ENCODE results near the gene OCEL1.

OCEL1 gene

DNA sequence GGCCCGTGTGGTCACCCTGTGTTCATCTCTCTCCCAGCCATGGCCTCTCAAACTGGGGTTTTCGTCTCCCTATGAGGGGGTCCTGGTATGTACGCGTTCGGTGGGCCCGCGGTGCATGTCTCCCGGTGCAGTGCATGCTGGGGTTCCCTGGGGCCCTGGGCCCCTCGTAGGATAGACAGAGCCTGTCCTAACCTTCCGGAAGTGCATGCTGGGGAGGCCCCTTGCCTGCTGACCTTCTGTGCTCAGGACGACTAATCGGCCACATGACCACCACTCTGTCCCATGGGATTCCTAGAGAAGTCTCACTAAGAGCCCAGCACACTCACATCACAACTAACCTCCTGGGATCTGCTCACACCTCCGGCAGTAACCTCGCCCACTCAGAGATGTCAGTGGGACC, 15.7 kb upstream of the OCEL1 start:
- H3K79me1 ChIP-seq (replicated peaks; ENCODE audit: low read length, poor library complexity, severe bottlenecking): peaks cover 16% of the 10 kb centered on the region
- DNase-seq: peak; percentile 40
- no peak overlapping the region for H3K4me3 ChIP-seq (ENCODE audit: insufficient read depth in 1 of 2, low read depth in 1 of 2, low read length in 2 of 2)
- H3K4ac ChIP-seq (ENCODE audit: low read depth in 1 of 2, low read length in 2 of 2): no peak overlapping the region
- H2BK15ac ChIP-seq (ENCODE audit: low read depth, poor library complexity, severe bottlenecking): no peak overlapping the region
- no peak overlapping the region for H2AFZ ChIP-seq (ENCODE audit: low read depth, low read length)
- no peaks in the 10 kb centered on the region for H3K9me3 ChIP-seq (ENCODE audit: control insufficient read depth, low read length)
- peak overlapping the region; percentile 12 for H4K91ac ChIP-seq (ENCODE audit: low read length)
- H3K36me3 ChIP-seq (ENCODE audit: control insufficient read depth in 1 of 2, insufficient read depth in 2 of 2, low read depth in 1 of 2, low read length in 2 of 2): peaks cover 69 to 74% of the 10 kb centered on the region in 2 experiments
- H2AK5ac ChIP-seq (ENCODE audit: low read length, severe bottlenecking): no peak overlapping the region
- H3K18ac ChIP-seq (ENCODE audit: low read depth in 1 of 2, low read length in 2 of 2): no peak overlapping the region
- no peak overlapping the region for H3K4me2 ChIP-seq (ENCODE audit: low read length, poor library complexity, severe bottlenecking)
- H3K14ac ChIP-seq (ENCODE audit: low read length in 2 of 2): no peak overlapping the region
- H2BK120ac ChIP-seq (ENCODE audit: low read depth, low read length): no peak overlapping the region
- peaks cover 13% of the 10 kb centered on the region for H3K4me1 ChIP-seq (ENCODE audit: control insufficient read depth, insufficient read depth, low read depth, low read length)
- no peak overlapping the region for H3K27ac ChIP-seq (ENCODE audit: low read length, poor library complexity, severe bottlenecking)
- no peak overlapping the region for H2BK12ac ChIP-seq (ENCODE audit: low read length in 2 of 2)
- peak overlapping the region; percentile 36 for H3K9ac ChIP-seq (ENCODE audit: low read length)
- no peak overlapping the region for H4K8ac ChIP-seq (ENCODE audit: low read length)
- H2BK5ac ChIP-seq (ENCODE audit: low read depth, low read length, poor library complexity, severe bottlenecking): no peak overlapping the region
- 90% methylated on average over 13 of the region's 14 CpGs for WGBS
- H3K27me3 ChIP-seq (ENCODE audit: control insufficient read depth in 1 of 2, insufficient read depth in 1 of 2, low read length in 2 of 2): no peaks in the 10 kb centered on the region
- no peak overlapping the region for H3K23ac ChIP-seq (ENCODE audit: low read length in 2 of 2)

GRCh38 chr19:17211547-17212446, 14.2 kb upstream of the OCEL1 start:
- Histone ChIP-seq H3K9ac (ENCODE audit: low read length) (no peak overlapping the region), H3K4me3 (ENCODE audit: insufficient read depth in 1 of 2, low read depth in 1 of 2, low read length in 2 of 2) (no peak overlapping the region), H2BK120ac (ENCODE audit: low read depth, low read length) (no peak overlapping the region), H3K23ac (ENCODE audit: low read length in 2 of 2) (no peak overlapping the region), H3K36me3 (ENCODE audit: control insufficient read depth in 1 of 2, insufficient read depth in 2 of 2, low read depth in 1 of 2, low read length in 2 of 2) (peaks cover 61 to 62% of the 10 kb centered on the region in 2 experiments), H3K4ac (ENCODE audit: low read depth in 1 of 2, low read length in 2 of 2) (no peak overlapping the region), H3K18ac (ENCODE audit: low read depth in 1 of 2, low read length in 2 of 2) (no peak overlapping the region), H4K91ac (ENCODE audit: low read length) (no peak overlapping the region), H3K27ac (ENCODE audit: low read length, poor library complexity, severe bottlenecking) (no peak overlapping the region), H4K8ac (ENCODE audit: low read length) (no peak overlapping the region), H2BK12ac (ENCODE audit: low read length in 2 of 2) (no peak overlapping the region), H3K4me1 (ENCODE audit: control insufficient read depth, insufficient read depth, low read depth, low read length) (peaks cover 20% of the 10 kb centered on the region), H2AK5ac (ENCODE audit: low read length, severe bottlenecking) (no peak overlapping the region), H2BK5ac (ENCODE audit: low read depth, low read length, poor library complexity, severe bottlenecking) (no peak overlapping the region), H2AFZ (ENCODE audit: low read depth, low read length) (no peak overlapping the region), H3K27me3 (ENCODE audit: control insufficient read depth in 1 of 2, insufficient read depth in 1 of 2, low read length in 2 of 2) (no peaks in the 10 kb centered on the region), H3K4me2 (ENCODE audit: low read length, poor library complexity, severe bottlenecking) (no peak overlapping the region), H3K9me3 (ENCODE audit: control insufficient read depth, low read length) (no peaks in the 10 kb centered on the region), H3K14ac (ENCODE audit: low read length in 2 of 2) (no peak overlapping the region), H2BK15ac (ENCODE audit: low read depth, poor library complexity, severe bottlenecking) (no peak overlapping the region), H3K79me1 (replicated peaks; ENCODE audit: low read length, poor library complexity, severe bottlenecking) (peaks cover 19% of the 10 kb centered on the region)
- WGBS: 95% methylated on average over 57 of the region's 58 CpGs
- DNase-seq: no peak

- H3K79me1 ChIP-seq (replicated peaks; ENCODE audit: low read length, poor library complexity, severe bottlenecking): peaks cover 17% of the 10 kb centered on the region
- H2AK5ac ChIP-seq (ENCODE audit: low read length, severe bottlenecking): no peak overlapping the region
- no peak overlapping the region for H3K18ac ChIP-seq (ENCODE audit: low read depth in 1 of 2, low read length in 2 of 2)
- no peak overlapping the region for H4K91ac ChIP-seq (ENCODE audit: low read length)
- peaks cover 70 to 71% of the 10 kb centered on the region in 2 experiments for H3K36me3 ChIP-seq (ENCODE audit: control insufficient read depth in 1 of 2, insufficient read depth in 2 of 2, low read depth in 1 of 2, low read length in 2 of 2)
- no peak overlapping the region for H3K9ac ChIP-seq (ENCODE audit: low read length)
- H3K14ac ChIP-seq (ENCODE audit: low read length in 2 of 2): no peak overlapping the region
- H3K27me3 ChIP-seq (ENCODE audit: control insufficient read depth in 1 of 2, insufficient read depth in 1 of 2, low read length in 2 of 2): no peaks in the 10 kb centered on the region
- no peak overlapping the region for H2BK120ac ChIP-seq (ENCODE audit: low read depth, low read length)
- no peak overlapping the region for H2AFZ ChIP-seq (ENCODE audit: low read depth, low read length)
- DNase-seq: no peak
- H3K27ac ChIP-seq (ENCODE audit: low read length, poor library complexity, severe bottlenecking): no peak overlapping the region
- H2BK15ac ChIP-seq (ENCODE audit: low read depth, poor library complexity, severe bottlenecking): no peak overlapping the region
- no peak overlapping the region for H2BK12ac ChIP-seq (ENCODE audit: low read length in 2 of 2)
- H3K4ac ChIP-seq (ENCODE audit: low read depth in 1 of 2, low read length in 2 of 2): no peak overlapping the region
- H3K9me3 ChIP-seq (ENCODE audit: control insufficient read depth, low read length): no peaks in the 10 kb centered on the region
- H3K4me1 ChIP-seq (ENCODE audit: control insufficient read depth, insufficient read depth, low read depth, low read length): peaks cover 20% of the 10 kb centered on the region
- H3K23ac ChIP-seq (ENCODE audit: low read length in 2 of 2): no peak overlapping the region
- 97% methylated on average over 5 of the region's 5 CpGs for WGBS
- no peak overlapping the region for H4K8ac ChIP-seq (ENCODE audit: low read length)
- H2BK5ac ChIP-seq (ENCODE audit: low read depth, low read length, poor library complexity, severe bottlenecking): no peak overlapping the region
- H3K4me3 ChIP-seq (ENCODE audit: insufficient read depth in 1 of 2, low read depth in 1 of 2, low read length in 2 of 2): no peak overlapping the region
- no peak overlapping the region for H3K4me2 ChIP-seq (ENCODE audit: low read length, poor library complexity, severe bottlenecking)
Measured at GRCh38 chr19:17213334-17213733, 12.7 kb upstream of the OCEL1 start.

DNA sequence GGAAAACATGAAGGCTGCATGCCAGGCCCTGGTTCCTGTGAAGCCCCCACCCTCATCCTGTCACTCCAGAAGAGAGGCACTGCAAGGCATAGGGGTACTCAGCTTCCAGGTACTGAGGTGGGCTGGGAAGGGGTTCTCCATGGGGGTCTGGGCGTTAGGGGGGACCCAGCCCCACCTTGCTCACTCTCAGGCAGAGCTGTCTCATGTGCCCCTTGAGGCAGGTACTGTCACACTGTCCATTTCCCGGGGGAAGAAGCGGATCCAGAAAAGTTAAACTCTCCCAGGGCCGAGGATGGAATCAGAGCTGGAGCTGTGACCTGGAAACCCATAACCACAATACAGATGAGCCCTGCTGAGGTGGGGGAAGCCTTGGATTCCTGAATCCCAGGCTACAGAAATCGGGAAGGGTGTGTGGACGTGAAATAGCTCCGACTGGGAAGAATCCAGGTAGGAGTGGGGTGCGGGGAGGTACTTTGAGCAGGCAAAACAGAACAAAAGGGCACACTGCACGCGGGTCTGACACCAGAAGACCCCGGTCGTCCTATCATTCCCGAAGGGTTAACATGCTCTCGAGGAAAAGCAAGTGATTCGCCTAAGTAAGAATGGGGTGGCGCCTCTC, 11.4 kb upstream of the OCEL1 start:
- H3K4me1 ChIP-seq (ENCODE audit: control insufficient read depth, insufficient read depth, low read depth, low read length): peaks cover 13% of the 10 kb centered on the region
- H3K4me2 ChIP-seq (ENCODE audit: low read length, poor library complexity, severe bottlenecking): peak overlapping the region; percentile 66
- H3K79me1 ChIP-seq (replicated peaks; ENCODE audit: low read length, poor library complexity, severe bottlenecking): peaks cover 14% of the 10 kb centered on the region
- H2AK5ac ChIP-seq (ENCODE audit: low read length, severe bottlenecking): peak overlapping the region; percentile 92
- no peaks in the 10 kb centered on the region for H3K9me3 ChIP-seq (ENCODE audit: control insufficient read depth, low read length)
- no peak for DNase-seq
- peaks cover 65 to 67% of the 10 kb centered on the region in 2 experiments for H3K36me3 ChIP-seq (ENCODE audit: control insufficient read depth in 1 of 2, insufficient read depth in 2 of 2, low read depth in 1 of 2, low read length in 2 of 2)
- H4K91ac ChIP-seq (ENCODE audit: low read length): peak overlapping the region; percentile 48
- no peak overlapping the region for H3K23ac ChIP-seq (ENCODE audit: low read length in 2 of 2)
- peak overlapping the region; percentile 60 for H2BK15ac ChIP-seq (ENCODE audit: low read depth, poor library complexity, severe bottlenecking)
- H3K18ac ChIP-seq (ENCODE audit: low read depth in 1 of 2, low read length in 2 of 2): peak overlapping the region; percentile 48 to 95
- H3K4ac ChIP-seq (ENCODE audit: low read depth in 1 of 2, low read length in 2 of 2): peak overlapping the region; percentile 81 to 90
- H3K4me3 ChIP-seq (ENCODE audit: insufficient read depth in 1 of 2, low read depth in 1 of 2, low read length in 2 of 2): peak overlapping the region; percentile 78 to 86
- peak overlapping the region; percentile 11 for H2BK120ac ChIP-seq (ENCODE audit: low read depth, low read length)
- peak overlapping the region; percentile 53 for H2BK5ac ChIP-seq (ENCODE audit: low read depth, low read length, poor library complexity, severe bottlenecking)
- H3K14ac ChIP-seq (ENCODE audit: low read length in 2 of 2): no peak overlapping the region
- peak overlapping the region in 1 of 2 experiments; percentile 25 for H2BK12ac ChIP-seq (ENCODE audit: low read length in 2 of 2)
- H4K8ac ChIP-seq (ENCODE audit: low read length): peak overlapping the region; percentile 94
- WGBS: 49% methylated on average over 15 of the region's 16 CpGs
- H3K9ac ChIP-seq (ENCODE audit: low read length): peak overlapping the region; percentile 90
- H2AFZ ChIP-seq (ENCODE audit: low read depth, low read length): no peak overlapping the region
- H3K27ac ChIP-seq (ENCODE audit: low read length, poor library complexity, severe bottlenecking): peak overlapping the region; percentile 88
- no peaks in the 10 kb centered on the region for H3K27me3 ChIP-seq (ENCODE audit: control insufficient read depth in 1 of 2, insufficient read depth in 1 of 2, low read length in 2 of 2)

Measured in mesenchymal stem cell (in vitro differentiated cells and primary cell).